GM10248 (cell line): ENCODE data around the gene CLPX.

Source experiments
- CTCF ChIA-PET: fragments of 300-600 bp; sonication (Branson Sonifier 250); formaldehyde crosslinking; extraction: SDS; loops from one replicate; lab custom pipeline; 2021; ENCODE audit warnings: antibody characterized with exemption; lab: Yijun Ruan, JAX
- POLR2A ChIA-PET: fragments of 350-650 bp; sonication (Branson Sonifier 250); formaldehyde crosslinking; extraction: SDS; loops from one replicate; lab custom pipeline; 2020; ENCODE audit warnings: antibody characterized with exemption; lab: Yijun Ruan, JAX
- DNase-seq: peaks from one replicate; pipeline ENCODE4 v3.0.0; 2012; ENCODE audit errors: extremely low spot score
- TF ChIP-seq, protein P1 (sequence below): IDR thresholded peaks from 2 replicates; pipeline ENCODE4 v1.5.1; 2012; ENCODE audit warnings: mild to moderate bottlenecking, low read depth; ENCODE audit errors: extremely low read depth, missing control alignments, control extremely low read depth

CLPX gene

DNA sequence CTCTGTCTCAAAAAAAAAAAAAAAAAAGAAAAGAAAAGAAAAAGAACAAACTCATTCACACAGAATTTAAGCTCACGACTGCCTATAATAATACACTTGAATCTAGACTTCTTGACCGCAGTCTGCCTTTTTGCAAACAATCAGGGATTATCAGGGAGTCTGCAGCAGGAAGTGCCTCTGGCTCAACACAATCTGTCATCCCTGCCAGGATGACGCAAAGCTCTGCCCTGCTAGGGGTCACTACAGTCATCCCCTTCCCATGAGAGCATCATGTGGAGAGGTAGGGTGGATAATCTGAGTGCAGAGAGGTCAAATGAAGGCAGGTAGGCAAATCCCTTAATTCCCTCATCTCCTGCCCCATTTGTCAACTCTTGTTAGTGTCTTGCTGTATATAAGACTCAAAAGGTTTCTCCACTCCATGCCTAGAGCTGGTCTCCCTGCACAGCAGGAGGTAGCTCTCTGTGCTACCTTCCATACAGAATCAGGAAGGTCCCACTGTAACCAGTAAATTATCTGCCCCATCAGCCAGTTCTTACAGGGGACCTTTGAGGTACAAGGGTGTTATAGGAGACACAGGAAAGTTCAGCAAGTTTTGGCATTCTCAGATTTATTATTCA, 74.4 kb downstream of the CLPX start:
- CTCF ChIA-PET, result interaction anchor here (1.0 to 1.5 kb wide), 3 partner anchors 10 to 301 kb away, joined by 3 to 12 read pairs (median 3); no protein-coding TSS in a partner anchor
- POLR2A ChIA-PET, result no interaction called here
- TF ChIP-seq, protein P1, sequence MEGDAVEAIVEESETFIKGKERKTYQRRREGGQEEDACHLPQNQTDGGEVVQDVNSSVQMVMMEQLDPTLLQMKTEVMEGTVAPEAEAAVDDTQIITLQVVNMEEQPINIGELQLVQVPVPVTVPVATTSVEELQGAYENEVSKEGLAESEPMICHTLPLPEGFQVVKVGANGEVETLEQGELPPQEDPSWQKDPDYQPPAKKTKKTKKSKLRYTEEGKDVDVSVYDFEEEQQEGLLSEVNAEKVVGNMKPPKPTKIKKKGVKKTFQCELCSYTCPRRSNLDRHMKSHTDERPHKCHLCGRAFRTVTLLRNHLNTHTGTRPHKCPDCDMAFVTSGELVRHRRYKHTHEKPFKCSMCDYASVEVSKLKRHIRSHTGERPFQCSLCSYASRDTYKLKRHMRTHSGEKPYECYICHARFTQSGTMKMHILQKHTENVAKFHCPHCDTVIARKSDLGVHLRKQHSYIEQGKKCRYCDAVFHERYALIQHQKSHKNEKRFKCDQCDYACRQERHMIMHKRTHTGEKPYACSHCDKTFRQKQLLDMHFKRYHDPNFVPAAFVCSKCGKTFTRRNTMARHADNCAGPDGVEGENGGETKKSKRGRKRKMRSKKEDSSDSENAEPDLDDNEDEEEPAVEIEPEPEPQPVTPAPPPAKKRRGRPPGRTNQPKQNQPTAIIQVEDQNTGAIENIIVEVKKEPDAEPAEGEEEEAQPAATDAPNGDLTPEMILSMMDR, result no peak
- no peak for DNase-seq

DNA sequence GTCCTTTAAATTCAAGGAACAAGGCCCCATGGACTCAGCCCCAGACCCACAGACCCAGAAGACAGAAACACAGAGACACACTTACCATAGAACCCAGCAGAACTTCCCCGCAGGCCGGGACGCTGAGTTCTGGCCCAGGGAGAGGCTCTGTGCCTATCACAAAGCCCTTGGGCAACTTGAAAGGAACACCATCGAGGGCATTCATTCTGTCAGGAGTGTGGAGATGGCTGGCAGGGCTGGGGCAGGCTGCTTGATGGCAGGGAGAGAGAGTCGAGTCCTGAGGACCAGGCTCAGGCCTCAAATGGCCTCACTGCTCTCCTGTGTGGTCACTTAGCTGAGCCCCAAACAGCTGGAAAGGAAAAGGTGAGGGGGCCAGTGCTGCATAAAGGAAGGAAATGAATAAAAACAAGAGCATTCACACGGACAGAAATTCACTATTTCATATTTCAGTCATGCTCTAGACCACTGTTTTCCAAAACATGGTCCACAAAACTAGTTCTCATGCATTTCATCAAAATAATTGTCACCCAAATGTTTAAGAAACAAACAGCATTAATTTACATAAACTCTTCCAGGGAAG, 79.0 kb downstream of the CLPX start:
- DNase-seq, result no peak
- TF ChIP-seq, protein P1, result no peak

DNA sequence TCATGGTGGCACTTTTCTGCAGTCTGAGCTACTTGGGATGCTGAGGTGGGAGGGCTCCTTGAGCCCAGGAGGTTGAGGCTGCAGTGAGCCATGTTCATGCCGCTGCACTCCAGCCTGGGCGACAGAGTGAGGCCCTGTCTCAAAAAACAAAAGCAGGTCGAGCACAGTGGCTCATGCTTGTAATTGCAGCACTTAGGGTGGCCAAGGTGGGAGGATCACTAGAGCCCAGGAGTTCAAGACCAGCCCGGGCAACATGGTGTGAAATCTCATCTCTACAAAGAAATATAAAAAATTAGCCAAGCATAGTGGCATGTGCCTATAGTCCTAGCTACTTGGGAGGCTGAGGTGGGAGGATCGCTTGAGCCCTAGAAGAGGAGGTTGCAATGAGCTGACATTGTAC, 80.1 kb downstream of the CLPX start:
- no peak for DNase-seq
- TF ChIP-seq, protein P1, result no peak

More for the DNA sequence above, 79.0 kb downstream of the CLPX start:
- ChIA-PET POLR2A (no interaction called here), CTCF (interaction anchor here (1.0 to 1.4 kb wide), 3 partner anchors 8 to 72 kb away, joined by 3 to 4 read pairs (median 3); no protein-coding TSS in a partner anchor)

DNA sequence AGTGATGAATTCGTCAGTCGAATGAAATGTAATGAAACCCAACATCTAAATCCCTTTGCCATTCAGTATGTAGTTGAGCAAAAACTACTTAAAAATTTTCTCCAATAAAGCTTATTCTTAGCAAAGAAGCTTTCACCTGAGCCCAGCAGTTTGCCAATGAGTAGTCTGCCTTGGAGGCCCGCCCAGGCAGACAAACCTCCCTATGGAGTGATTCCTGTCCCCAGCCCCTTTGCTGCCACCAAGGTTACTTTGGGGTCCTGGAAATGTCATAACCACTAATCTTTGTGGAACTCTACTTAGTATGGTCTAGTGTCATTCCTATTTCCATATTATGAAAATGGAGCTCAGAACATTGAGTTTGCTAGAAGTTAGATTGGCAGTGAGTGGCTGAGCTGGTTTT, 82.2 kb downstream of the CLPX start:
- POLR2A ChIA-PET, result no interaction called here
- TF ChIP-seq, protein P1, result no peak
- CTCF ChIA-PET, result interaction anchor here (0.7 to 3.5 kb wide), 7 partner anchors 11 to 69 kb away, joined by 3 to 35 read pairs (median 3); no protein-coding TSS in a partner anchor
- no peak for DNase-seq

More for the DNA sequence above, 80.1 kb downstream of the CLPX start:
- CTCF ChIA-PET, result no interaction called here
- POLR2A ChIA-PET, result no interaction called here

DNA sequence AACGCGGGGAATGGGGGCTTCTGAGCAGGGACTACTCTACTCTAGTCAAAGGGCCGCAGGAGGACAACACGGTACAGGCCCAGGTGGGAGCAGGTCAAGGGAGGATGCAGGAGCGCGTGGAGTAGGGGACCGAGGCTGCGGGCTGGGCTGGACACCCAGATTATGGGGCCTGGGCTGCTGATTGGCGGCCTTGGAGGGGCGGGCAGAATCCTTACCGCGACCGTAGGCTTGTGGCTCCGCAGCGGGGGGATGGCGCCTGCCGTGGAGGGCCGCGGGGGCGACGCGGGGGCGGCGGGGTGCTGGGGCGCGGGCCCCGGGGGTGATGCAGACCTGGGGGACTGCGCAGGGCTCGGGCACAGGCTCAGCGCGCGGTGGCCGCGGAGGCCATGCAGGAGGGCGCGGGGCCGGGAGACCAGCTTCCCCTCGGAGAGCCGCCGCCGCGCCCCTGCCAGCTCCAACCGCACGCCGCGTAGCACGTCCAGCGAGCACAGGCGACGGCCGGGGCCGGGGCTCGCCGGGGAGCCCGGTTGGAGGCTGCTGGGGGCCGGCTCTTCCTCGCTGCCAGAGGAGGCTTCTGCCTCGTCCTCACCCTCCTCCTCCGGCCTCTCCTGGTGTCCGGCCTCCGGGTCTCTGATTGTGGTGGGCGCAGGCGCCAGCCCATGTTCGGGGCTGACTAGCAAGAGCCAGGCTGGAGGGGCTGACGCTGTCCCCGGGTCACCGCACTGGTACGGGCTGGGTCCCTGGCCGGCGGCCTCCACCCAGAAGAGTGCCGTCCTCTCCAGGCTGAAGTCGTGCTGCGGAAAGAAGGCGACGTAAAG, 83.0 kb downstream of the CLPX start:
- POLR2A ChIA-PET, result no interaction called here
- DNase-seq, result no peak
- CTCF ChIA-PET, result interaction anchor here (0.8 to 3.5 kb wide), 18 partner anchors 9 to 451 kb away, joined by 3 to 35 read pairs (median 4); partner anchors contain the start of gene UBAP1L
- TF ChIP-seq, protein P1, result no peak

DNA sequence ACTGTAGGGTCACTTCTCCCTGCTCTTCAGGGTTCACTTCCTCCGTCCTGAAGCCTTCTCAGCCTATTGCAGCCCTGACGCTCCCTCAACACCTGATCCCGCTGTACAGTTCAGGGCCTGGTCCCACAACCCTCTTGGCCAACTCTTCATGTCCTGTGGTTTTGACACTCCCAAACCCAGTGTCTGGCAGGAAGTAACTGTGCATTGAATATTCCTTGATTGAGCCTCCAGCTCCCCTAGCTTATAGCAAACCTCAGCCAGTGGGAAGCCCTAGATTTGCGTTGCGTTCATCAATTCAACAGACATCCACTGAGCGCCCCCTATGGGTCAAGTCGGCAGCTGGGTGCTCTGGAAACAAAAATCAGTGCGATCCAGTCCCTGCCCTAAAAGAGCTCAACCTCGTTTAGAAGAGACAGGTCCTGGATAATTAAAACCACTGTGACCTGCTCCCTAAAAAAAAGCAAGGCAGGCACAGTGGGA, 83.7 kb downstream of the CLPX start:
- ChIA-PET POLR2A (no interaction called here), CTCF (interaction anchor here (0.8 to 3.5 kb wide), 16 partner anchors 9 to 452 kb away, joined by 3 to 35 read pairs (median 6); partner anchors contain the start of gene UBAP1L)
- TF ChIP-seq, protein P1, result peak; percentile 46
- peak; percentile 69 for DNase-seq
